GM12891 (cell line): ENCODE measurements around the gene DCLK2.

Experiments used
- PAX5 ChIP-seq: IDR thresholded peaks from 2 replicates; pipeline ENCODE4 v1.6.1; 2011; ENCODE audit warnings: low read length, moderate library complexity, mild to moderate bottlenecking; ENCODE audit not compliant: insufficient read depth, severe bottlenecking
- POLR2A ChIP-seq: IDR thresholded peaks from 2 replicates; pipeline ENCODE4 v1.6.1; 2011; ENCODE audit warnings: low read depth, low read length, control low read depth
- POLR2AphosphoS5 ChIP-seq: IDR thresholded peaks from 2 replicates; pipeline ENCODE4 v1.6.1; 2011; ENCODE audit warnings: low read depth, low read length, control low read depth
- POU2F2 ChIP-seq: IDR thresholded peaks from 2 replicates; pipeline ENCODE4 v1.6.1; 2011; ENCODE audit warnings: low read depth, mild to moderate bottlenecking, control low read depth, low read length, moderate library complexity
- SPI1 ChIP-seq: IDR thresholded peaks from 2 replicates; pipeline ENCODE4 v1.6.1; 2011; ENCODE audit warnings: low read depth, low read length, control low read depth
- TAF1 ChIP-seq: IDR thresholded peaks from 2 replicates; pipeline ENCODE4 v1.6.1; 2011; ENCODE audit warnings: low read depth, low read length, control low read depth

- TF ChIP-seq POLR2A = no peak
- TF ChIP-seq POLR2AphosphoS5 = no peak
- TF ChIP-seq TAF1 = no peak
- TF ChIP-seq SPI1 = no peak
- TF ChIP-seq POU2F2 = no peak
- TF ChIP-seq PAX5 = no peak
Observed at GRCh38 chr4:150104404-150105027, 26.3 kb downstream of the DCLK2 start.
